ENCODE results near the gene DOC2A. TPM values are rescaled to one million over a fixed set of nuclear protein-coding genes. Genes with fewer than 3 reads are reported as not detected.

Gene DOC2A
- total RNA-seq (2022; extraction: Qiagen RNA extraction) = 1.2 to 2.6 TPM (median 1.9 TPM) in 5 replicates

GRCh38 chr16:30010844-30011713 is at the start of gene DOC2A:
TSS of gene DOC2A (minus strand) at chr16:30011027. CDS start at chr16:30010222, 805 bp downstream.

GRCh38 chr16:30030841-30031413 is 20.1 kb upstream of the DOC2A start, which contains the start of gene TLCD3B:
TSS of gene TLCD3B (minus strand) at chr16:30031271. CDS start at chr16:30030527, 744 bp downstream.

GRCh38 chr16:30022887-30023286 is 12.1 kb upstream of the DOC2A start, which contains the start of gene C16orf92:
TSS of gene C16orf92 (plus strand) at chr16:30023198. CDS start at chr16:30023341, 143 bp downstream.

GRCh38 chr16:29995911-29996765 is 14.7 kb downstream of the DOC2A start, which contains the start of gene INO80E:
TSS of gene INO80E (plus strand) at chr16:29996241. CDS start at chr16:29996311, 70 bp downstream.

GRCh38 chr16:29995324-29995910 is 15.4 kb downstream of the DOC2A start, which contains the start of gene HIRIP3:
TSS of gene HIRIP3 (minus strand) at chr16:29995617. CDS start at chr16:29995605, 12 bp downstream.

GRCh38 chr16:29973384-29974246 is 37.2 kb downstream of the DOC2A start, which contains the start of gene TAOK2:
TSS of gene TAOK2 (plus strand) at chr16:29973868. CDS start at chr16:29977773, 3,905 bp downstream.

GRCh38 chr16:29961479-29962343 is 49.1 kb downstream of the DOC2A start, which contains the start of gene TMEM219:
TSS of gene TMEM219 (plus strand) at chr16:29962079. CDS start at chr16:29963144, 1,065 bp downstream.

Other genes starting within 250 kb of the DOC2A start
- gene ZG16, start 232.8 kb downstream of the DOC2A start, total RNA-seq (2022; extraction: Qiagen RNA extraction) = not detected in 5 replicates
- 76.8 to 99.2 TPM (median 89.0 TPM) in 5 replicates for gene KIF22, start 220.3 kb downstream of the DOC2A start, total RNA-seq (2022; extraction: Qiagen RNA extraction)
- gene MAZ, start 204.5 kb downstream of the DOC2A start, total RNA-seq (2022; extraction: Qiagen RNA extraction) = 155 to 174 TPM (median 166 TPM) in 5 replicates
- 0.16 to 0.39 TPM (median 0.24 TPM) in 5 replicates for gene PRRT2, start 198.8 kb downstream of the DOC2A start, total RNA-seq (2022; extraction: Qiagen RNA extraction)
- 34.6 to 45.7 TPM (median 43.0 TPM) in 5 replicates for gene PAGR1, start 194.9 kb downstream of the DOC2A start, total RNA-seq (2022; extraction: Qiagen RNA extraction)
- 120 to 142 TPM (median 134 TPM) in 5 replicates for gene MVP, start 190.6 kb downstream of the DOC2A start, total RNA-seq (2022; extraction: Qiagen RNA extraction)
- 59.3 to 94.0 TPM (median 90.3 TPM) in 5 replicates for gene CDIPT, start 147.8 kb downstream of the DOC2A start, total RNA-seq (2022; extraction: Qiagen RNA extraction)
- 15.1 to 22.3 TPM (median 19.9 TPM) in 5 replicates for gene SEZ6L2, start 111.5 kb downstream of the DOC2A start, total RNA-seq (2022; extraction: Qiagen RNA extraction)
- gene ASPHD1, start 110.5 kb downstream of the DOC2A start, total RNA-seq (2022; extraction: Qiagen RNA extraction) = 15.1 to 26.3 TPM (median 23.9 TPM) in 5 replicates
- 11.5 to 16.7 TPM (median 15.7 TPM) in 5 replicates for gene KCTD13, start 84.8 kb downstream of the DOC2A start, total RNA-seq (2022; extraction: Qiagen RNA extraction)
- gene TMEM219, start 48.9 kb downstream of the DOC2A start, total RNA-seq (2022; extraction: Qiagen RNA extraction) = 83.7 to 99.9 TPM (median 96.5 TPM) in 5 replicates
- 22.1 to 34.0 TPM (median 32.2 TPM) in 5 replicates for gene TAOK2, start 37.2 kb downstream of the DOC2A start, total RNA-seq (2022; extraction: Qiagen RNA extraction)
- gene HIRIP3, start 15.4 kb downstream of the DOC2A start, total RNA-seq (2022; extraction: Qiagen RNA extraction) = 14.3 to 16.5 TPM (median 15.6 TPM) in 5 replicates
- 102 to 113 TPM (median 108 TPM) in 5 replicates for gene INO80E, start 14.8 kb downstream of the DOC2A start, total RNA-seq (2022; extraction: Qiagen RNA extraction)
- gene C16orf92, start 12.2 kb upstream of the DOC2A start, total RNA-seq (2022; extraction: Qiagen RNA extraction) = not detected in 5 replicates
- 0.11 to 0.49 TPM (median 0.31 TPM) in 5 replicates for gene TLCD3B, start 20.2 kb upstream of the DOC2A start, total RNA-seq (2022; extraction: Qiagen RNA extraction)
- 1,495 to 1,810 TPM (median 1,752 TPM) in 5 replicates for gene ALDOA, start 54.7 kb upstream of the DOC2A start, total RNA-seq (2022; extraction: Qiagen RNA extraction)
- 126 to 149 TPM (median 144 TPM) in 5 replicates for gene PPP4C, start 65.0 kb upstream of the DOC2A start, total RNA-seq (2022; extraction: Qiagen RNA extraction)
- 0.08 to 0.44 TPM (median 0.27 TPM) in 5 replicates for gene TBX6, start 80.9 kb upstream of the DOC2A start, total RNA-seq (2022; extraction: Qiagen RNA extraction)
- gene YPEL3, start 85.2 kb upstream of the DOC2A start, total RNA-seq (2022; extraction: Qiagen RNA extraction) = 5.7 to 11.8 TPM (median 7.9 TPM) in 5 replicates
- gene GDPD3, start 102.5 kb upstream of the DOC2A start, total RNA-seq (2022; extraction: Qiagen RNA extraction) = 1.3 to 2.2 TPM (median 1.8 TPM) in 5 replicates
- 32.5 to 35.2 TPM (median 32.9 TPM) in 5 replicates for gene MAPK3, start 112.2 kb upstream of the DOC2A start, total RNA-seq (2022; extraction: Qiagen RNA extraction)
- gene CORO1A, start 172.6 kb upstream of the DOC2A start, total RNA-seq (2022; extraction: Qiagen RNA extraction) = 2.0 to 3.6 TPM (median 2.8 TPM) in 5 replicates
- 131 to 236 TPM (median 196 TPM) in 5 replicates for gene BOLA2B, start 182.6 kb upstream of the DOC2A start, total RNA-seq (2022; extraction: Qiagen RNA extraction)
- 6.4 to 18.9 TPM (median 12.2 TPM) in 5 replicates for gene SLX1A, start 182.8 kb upstream of the DOC2A start, total RNA-seq (2022; extraction: Qiagen RNA extraction)
- 5.0 to 11.1 TPM (median 5.9 TPM) in 5 replicates for gene SULT1A3, start 188.2 kb upstream of the DOC2A start, total RNA-seq (2022; extraction: Qiagen RNA extraction)
- 0.59 to 3.3 TPM (median 3.1 TPM) in 5 replicates for gene NPIPB13, start 237.5 kb upstream of the DOC2A start, total RNA-seq (2022; extraction: Qiagen RNA extraction)

Measured in A549 treated with Mapracorat at 1 μM for 4 hours (cell line).